ENCODE data around the gene ATN1.
"Not testable (repeated sequence)": the region's sequence is repeated elsewhere in the genome, so short reads cannot be mapped to it uniquely, and the experiment has no call there.

DNA sequence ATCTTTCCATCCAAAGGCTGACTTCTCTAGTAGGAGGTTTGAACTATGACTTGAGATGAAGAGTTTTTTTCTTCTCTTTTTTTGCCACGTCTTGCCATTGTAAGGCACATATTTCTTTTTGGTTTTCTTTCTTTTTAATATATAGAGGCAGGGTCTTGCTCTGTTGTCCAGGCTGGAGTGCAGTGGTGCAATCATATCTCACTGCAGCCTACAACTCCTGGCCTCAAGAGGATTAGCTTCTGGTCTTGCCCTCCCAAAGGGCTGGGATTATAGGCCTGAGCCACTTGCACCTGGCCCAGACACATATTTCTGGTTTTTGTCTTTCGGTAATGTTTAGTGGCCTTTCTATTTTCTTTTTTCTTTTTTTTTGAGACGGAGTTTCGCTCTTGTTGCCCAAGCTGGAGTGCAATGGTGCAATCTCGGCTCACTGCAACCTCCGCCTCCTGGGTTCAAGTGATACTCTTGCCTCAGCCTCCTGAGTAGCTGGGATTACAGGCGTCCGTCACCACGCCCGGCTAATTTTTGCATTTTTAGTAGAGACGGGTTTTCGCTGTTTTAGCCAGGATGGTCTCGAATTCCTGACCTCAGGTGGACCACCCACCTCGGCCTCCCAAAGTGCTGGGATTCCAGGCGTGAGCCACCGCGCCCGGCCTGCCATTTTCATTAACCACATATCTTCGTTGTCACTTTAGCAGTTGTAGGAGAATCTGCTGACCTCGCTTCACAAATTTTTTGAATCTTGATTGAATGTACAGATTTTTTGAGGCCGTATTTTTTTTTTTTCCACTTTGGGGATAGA, 37.8 kb upstream of the ATN1 start:
- not testable (repeated sequence) for TF ChIP-seq CTCF (conservative IDR thresholded peaks at IDR 0.05; ENCODE audit: low read depth, low read length); CHD1 (IDR thresholded peaks at IDR 0.05; ENCODE audit: low read depth, low read length); MAZ (IDR thresholded peaks at IDR 0.05; ENCODE audit: borderline replicate concordance, low read depth, low read length); RCOR1 (IDR thresholded peaks at IDR 0.05; ENCODE audit: insufficient replicate concordance, low read length); POLR2A (IDR thresholded peaks at IDR 0.05; ENCODE audit: low read depth, low read length); SMC3 (IDR thresholded peaks at IDR 0.05; ENCODE audit: low read depth, low read length); RAD21 (IDR thresholded peaks at IDR 0.05; ENCODE audit: low read length); FOS (IDR thresholded peaks at IDR 0.05; ENCODE audit: low read depth, low read length); USF2 (IDR thresholded peaks at IDR 0.05; ENCODE audit: low read depth, low read length); CEBPB (IDR thresholded peaks at IDR 0.05; ENCODE audit: low read depth, low read length); MAFK (IDR thresholded peaks at IDR 0.05; ENCODE audit: low read depth, low read length); NFE2L2 (IDR thresholded peaks at IDR 0.05; ENCODE audit: low read depth, low read length); MXI1 (IDR thresholded peaks at IDR 0.05; ENCODE audit: borderline replicate concordance, low read depth, low read length); BHLHE40 (IDR thresholded peaks at IDR 0.05; ENCODE audit: low read depth, low read length)

Data from IMR-90 (cell line).